HepG2 (cell line): ENCODE results near the gene NPC1. TPM values are rescaled to one million over a fixed set of nuclear protein-coding genes. Genes with fewer than 3 reads are reported as not detected.

Experiments
- ATAC-seq: fragments of 200-7000 bp; cut with Tn5 transposase; 3 replicates; pipeline ENCODE4 v1.9.1; 2020; ENCODE audit warnings: mild to moderate bottlenecking, moderate library complexity
- BruUV-seq: library from RNA; stranded (reverse); fragments of 400-500 nt; replicated peaks from 2 replicates; lab custom pipeline; 2021; lab: Mats Ljungman, UMichigan
- CTCF ChIA-PET: fragments of 300-600 bp; formaldehyde crosslinking; extraction: SDS; loops from one replicate; lab custom pipeline; 2021; ENCODE audit warnings: low total read pairs, inconsistent platforms, low intra/inter-chr PET ratio; lab: Yijun Ruan, JAX
- POLR2A ChIA-PET: fragments of 350-600 bp; sonication (Branson Sonifier 250); formaldehyde crosslinking; loops from one replicate; lab custom pipeline; 2020; ENCODE audit warnings: antibody characterized with exemption, inconsistent platforms; lab: Yijun Ruan, JAX
- DNase-seq: peaks from one replicate; pipeline ENCODE4 v3.0.0-alpha.2; 2015; ENCODE audit warnings: low spot score
- FAIRE-seq: peaks from 3 replicates; lab custom pipeline; 2011; peaks lifted over from hg19 to GRCh38; lab: Jason Lieb, UNC
- H2AFZ ChIP-seq: one replicate; pipeline ENCODE4 v1.6.1; 2011; ENCODE audit warnings: low read length, inconsistent platforms
- H3K27ac ChIP-seq: fragments of 300-600 bp; 3 replicates; pipeline ENCODE4 v1.8.0; 2011; ENCODE audit warnings: mixed run types, mild to moderate bottlenecking, mixed read lengths, low read length, inconsistent platforms; ENCODE audit not compliant: insufficient read depth; ENCODE audit errors: extremely low read length
- H3K27me3 ChIP-seq, 2 experiments: fragments of 200-600 bp in 1 of 2; 2 replicates in 1 of 2; 3 replicates in 1 of 2; pipeline versions ENCODE4 v1.6.0 to v1.8.0; 2011; ENCODE audit warnings: low read length in 2 of 2, mild to moderate bottlenecking in 2 of 2, moderate library complexity in 2 of 2, inconsistent platforms in 1 of 2; ENCODE audit not compliant: insufficient read depth in 2 of 2, control insufficient read depth in 1 of 2
- H3K36me3 ChIP-seq, 2 experiments: fragments of 200-600 bp in 1 of 2; replicated peaks in 1 of 2; 2 replicates in 1 of 2; 3 replicates in 1 of 2; pipeline versions ENCODE4 v1.5.1 to v1.8.0; 2011; ENCODE audit warnings: low read length in 2 of 2, inconsistent platforms in 1 of 2; ENCODE audit not compliant: insufficient read depth in 2 of 2, control insufficient read depth in 1 of 2
- H3K4me1 ChIP-seq: 2 replicates; pipeline ENCODE4 v1.5.1; 2012; ENCODE audit warnings: low read length, inconsistent platforms; ENCODE audit not compliant: insufficient read depth
- H3K4me2 ChIP-seq: 2 replicates; pipeline ENCODE4 v1.6.0; 2011; ENCODE audit warnings: low read depth, low read length, inconsistent platforms
- H3K4me3 ChIP-seq, 3 experiments: fragments of 200-600 bp in 1 of 3; sonication (generic), shearing (Covaris generic) in 1 of 3; replicated peaks in 1 of 3; 2 replicates each; pipeline ENCODE4 v1.5.1; 2011 to 2016; ENCODE audit warnings: low read length in 3 of 3, inconsistent platforms in 2 of 3, low read depth in 2 of 3, mild to moderate bottlenecking in 2 of 3, control low read depth in 1 of 3, mixed read lengths in 1 of 3; ENCODE audit not compliant: insufficient read depth in 1 of 3
- H3K79me2 ChIP-seq: one replicate; pipeline ENCODE4 v1.6.1; 2011; ENCODE audit warnings: low read length, inconsistent platforms; ENCODE audit not compliant: insufficient read depth
- H3K9ac ChIP-seq: 2 replicates; pipeline ENCODE4 v1.6.0; 2011; ENCODE audit warnings: mild to moderate bottlenecking, low read depth, low read length, inconsistent platforms; ENCODE audit not compliant: insufficient read depth
- H3K9me3 ChIP-seq: 2 replicates; pipeline ENCODE4 v1.5.1; 2012; ENCODE audit warnings: mild to moderate bottlenecking, low read length
- H4K20me1 ChIP-seq: 2 replicates; pipeline ENCODE4 v1.6.0; 2011; ENCODE audit warnings: inconsistent platforms, mild to moderate bottlenecking, low read length, moderate library complexity; ENCODE audit not compliant: insufficient read depth
- BCL6 ChIP-seq: IDR thresholded peaks from 2 replicates; pipeline ENCODE4 v1.6.1; 2016; ENCODE audit warnings: missing genetic modification reagents, missing compliant biosample characterization
- CHD4 ChIP-seq: fragments of 200-600 bp; sonication (generic); IDR thresholded peaks from 2 replicates; pipeline ENCODE4 v1.7.0; 2017; ENCODE audit warnings: mild to moderate bottlenecking, low read length, borderline replicate concordance
- CREM ChIP-seq, 2 experiments: sonication (generic) in 1 of 2; formaldehyde crosslinking in 1 of 2; IDR thresholded peaks; 2 replicates each; pipeline versions ENCODE4 v1.4.0 to v1.6.1; 2016 to 2020; ENCODE audit warnings: antibody characterized with exemption in 1 of 2, mild to moderate bottlenecking in 1 of 2, missing genetic modification reagents in 1 of 2
- EP300 ChIP-seq, 3 experiments: sonication (generic) in 1 of 3; formaldehyde crosslinking in 1 of 3; IDR thresholded peaks; 2 replicates each; pipeline versions ENCODE4 v1.5.1 to v1.6.1; 2011 to 2020; ENCODE audit warnings: low read depth in 2 of 3, low read length in 2 of 3, borderline replicate concordance in 1 of 3, improper control_type of control experiment in 1 of 3, mild to moderate bottlenecking in 1 of 3, missing genetic modification reagents in 1 of 3, moderate library complexity in 1 of 3
- IRF2 ChIP-seq: IDR thresholded peaks from 2 replicates; pipeline ENCODE4 v1.6.1; 2018; ENCODE audit warnings: missing genetic modification reagents, missing compliant biosample characterization
- PHF21A ChIP-seq: sonication (generic); formaldehyde crosslinking; IDR thresholded peaks from 2 replicates; pipeline ENCODE4 v1.5.0; 2020; ENCODE audit warnings: mild to moderate bottlenecking, missing genetic modification reagents
- RFXANK ChIP-seq: IDR thresholded peaks from 2 replicates; pipeline ENCODE4 v1.6.1; 2016
- RXRA ChIP-seq: sonication (generic); formaldehyde crosslinking; IDR thresholded peaks from 2 replicates; pipeline ENCODE4 v1.5.1; 2020; ENCODE audit warnings: missing genetic modification reagents
- TCF7L2 ChIP-seq: IDR thresholded peaks from 2 replicates; pipeline ENCODE4 v1.6.1; 2011; ENCODE audit warnings: mild to moderate bottlenecking, low read depth, low read length, moderate library complexity
- WGBS: methylation state at CpG from one replicate; pipeline ENCODE4 v1.1.6; 2017; ENCODE audit warnings: low lambda C conversion rate; 5-methylcytosine and 5-hydroxymethylcytosine counted together
- in situ Hi-C: cut with HindIII; loops from 2 replicates; pipeline ENCODE4 v1.10.0; 2017; ENCODE audit warnings: low pct_unique_long_range_greater_than_20kb; ENCODE audit not compliant: extremely low pct_ligation_motif_present
- intact Hi-C: fragments of 100-400 bp; cut with micrococcal nuclease; formaldehyde crosslinking; loops from one replicate; pipeline ENCODE4 v1.10.0; 2022; ENCODE audit not compliant: unreplicated experiment
- polyA plus RNA-seq, 8 experiments: library from polyadenylated mRNA; depleted of rRNA in 3 of 8; stranded (reverse) in 7 of 8; unstranded in 1 of 8; fragments of >200 nt; fragmentation: Illumina TruSeq in 4 of 8; extraction: Trizol in 4 of 8; gene quantifications; 2 replicates each; pipeline versions ENCODE4 v1.2.1 to v1.2.3, GENCODE V29; 2011 to 2016; ENCODE audit warnings: low read depth in 4 of 8, missing spikeins in 1 of 8, mixed read lengths in 1 of 8; ENCODE audit not compliant: insufficient read depth in 1 of 8
- total RNA-seq, 5 experiments: library from RNA; depleted of rRNA; stranded (reverse); fragments of >200 nt; fragmentation: Illumina TruSeq; extraction: Trizol; gene quantifications; 2 replicates each; pipeline ENCODE4 v1.2.3, GENCODE V29; 2016; ENCODE audit warnings: low read depth in 1 of 5
- TF ChIP-seq, protein P1 (sequence below): sonication (generic); formaldehyde crosslinking; IDR thresholded peaks from 2 replicates; pipeline ENCODE4 v1.4.0; 2020; ENCODE audit warnings: missing genetic modification reagents, borderline replicate concordance
- TF ChIP-seq, protein P2 (sequence below): sonication (generic); formaldehyde crosslinking; IDR thresholded peaks from 2 replicates; pipeline ENCODE4 v1.8.0; 2022; ENCODE audit warnings: mild to moderate bottlenecking, missing genetic modification reagents, borderline replicate concordance
- TF ChIP-seq, protein P3 (sequence below): sonication (generic); formaldehyde crosslinking; IDR thresholded peaks from 2 replicates; pipeline ENCODE4 v1.4.0; 2020; ENCODE audit warnings: missing genetic modification reagents
- TF ChIP-seq, protein P4 (sequence below): sonication (generic); formaldehyde crosslinking; IDR thresholded peaks from 2 replicates; pipeline ENCODE4 v1.4.0; 2020; ENCODE audit warnings: missing genetic modification reagents

Gene NPC1
- total and polyA plus RNA-seq, 2 of the 13 experiments (the other 11 are each of a cell fraction or from before 2014, with no cell fraction given): 46.5 to 114 TPM

DNA sequence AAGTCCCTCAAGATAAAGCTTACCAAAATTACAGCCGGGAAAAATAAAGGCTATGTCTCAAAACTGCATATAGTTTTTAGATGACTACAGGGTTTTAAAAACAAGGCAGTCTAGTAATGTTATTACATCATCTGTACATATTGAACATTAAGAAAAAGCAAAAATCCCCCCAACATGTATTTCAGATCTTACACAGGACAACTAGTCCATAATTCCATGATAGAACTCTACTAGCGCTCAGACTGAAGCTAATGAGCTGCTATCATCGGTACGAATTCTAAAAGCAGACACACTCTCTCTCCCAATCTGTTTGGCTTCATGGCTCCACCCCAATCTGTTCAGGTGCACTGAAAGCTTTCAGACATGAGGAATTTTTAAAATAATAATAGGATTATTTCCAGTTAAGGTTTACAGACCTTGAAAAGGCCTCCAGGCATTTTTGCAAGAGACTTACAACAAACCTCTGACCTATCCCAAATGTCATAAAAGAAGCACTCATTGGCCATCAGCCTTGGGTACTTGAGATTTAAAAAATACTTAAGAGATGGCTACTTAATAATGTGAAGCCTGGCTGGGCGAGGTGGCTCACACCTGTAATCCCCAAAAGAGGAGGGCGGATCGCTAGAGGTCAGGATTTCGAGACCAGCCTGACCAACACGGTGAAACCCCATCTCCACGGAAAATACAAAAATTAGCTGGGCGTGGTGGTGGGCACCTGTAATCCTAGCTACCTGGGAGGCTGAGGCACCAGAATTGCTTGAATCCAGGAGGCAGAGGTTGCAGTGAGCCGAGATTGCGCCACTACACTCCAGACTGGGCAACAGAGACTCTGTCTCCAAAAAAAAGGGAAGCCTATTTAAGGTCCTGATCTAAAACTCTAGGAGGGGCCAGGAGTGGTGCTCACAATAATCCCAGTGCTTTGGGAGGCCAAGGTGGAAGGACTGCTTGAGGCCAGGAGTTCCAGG, 2.0 kb downstream of the NPC1 start (continued):
- TF ChIP-seq CREM (IDR thresholded peaks at IDR 0.05) (0 out of 2 replicates have a peak, but pooled peaks have one; percentile 9), CREM (CRISPR knock-in tag; IDR thresholded peaks at IDR 0.05) (no peak), CHD4 (no peak), BCL6 (CRISPR knock-in tag) (0 out of 2 replicates have a peak, but pooled peaks have one; percentile 7), IRF2 (CRISPR knock-in tag) (0 out of 2 replicates have a peak, but pooled peaks have one; percentile 27)

DNA sequence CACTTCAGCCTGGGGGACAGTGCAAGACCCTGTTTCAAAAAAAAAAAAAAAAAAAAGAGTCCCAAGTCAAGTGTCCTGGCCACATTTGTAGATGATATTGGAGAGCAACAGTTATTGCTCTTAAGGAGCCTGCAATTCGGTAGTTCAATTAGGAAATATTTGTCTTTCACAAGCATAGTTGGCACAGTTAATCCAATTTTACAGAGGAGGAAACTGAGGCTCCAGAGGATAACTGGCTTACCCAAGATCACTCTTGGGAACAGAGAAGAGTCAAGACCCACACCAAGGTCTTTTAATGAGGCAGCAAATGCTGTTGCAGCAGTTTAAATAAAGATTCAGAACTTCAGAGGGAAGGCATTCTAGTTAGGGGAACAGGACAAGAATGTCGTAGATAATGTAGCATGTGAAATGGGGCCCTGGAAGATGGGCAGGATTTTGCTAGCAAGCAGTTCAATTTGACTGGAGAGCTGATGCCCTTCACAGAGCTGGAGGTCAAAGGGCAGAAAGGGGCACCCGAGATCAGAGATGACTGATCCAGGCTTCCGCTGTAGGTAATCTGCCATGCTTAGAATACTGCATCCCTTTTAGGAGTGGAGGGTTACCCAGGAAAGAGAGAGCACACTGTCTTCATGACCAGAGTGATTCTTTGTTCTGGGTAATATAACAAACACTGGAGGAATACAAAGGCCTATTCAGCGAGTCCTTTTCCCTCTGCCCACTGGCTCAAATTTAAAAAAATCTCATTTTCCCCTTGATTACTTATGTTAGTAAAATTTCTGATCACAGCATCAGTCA, 3.0 kb downstream of the NPC1 start:
- H4K20me1 ChIP-seq: peaks cover 36% of the 10 kb centered on the region
- intact Hi-C loops: loop anchor here (5.0 kb wide), 1 partner anchor 1641 kb away; no protein-coding TSS in a partner anchor
- H3K27ac ChIP-seq: peak overlapping the region; percentile 100
- H3K79me2 ChIP-seq: peaks cover 77% of the 10 kb centered on the region
- no peak overlapping the region for H2AFZ ChIP-seq
- POLR2A ChIA-PET: no interaction called here
- peak overlapping the region; percentile 85 to 99 (median 96); a peak in 4 of 6 replicates for H3K4me3 ChIP-seq
- H3K9me3 ChIP-seq: no peaks in the 10 kb centered on the region
- peaks cover 0 to 5% of the 10 kb centered on the region in 2 experiments; a peak in 1 of 5 replicates for H3K27me3 ChIP-seq
- H3K9ac ChIP-seq: peak overlapping the region; percentile 100
- no TSS peak for BruUV-seq
- H3K4me2 ChIP-seq: peak overlapping the region; percentile 78
- FAIRE-seq: peak; percentile 74
- peak; percentile 14 for ATAC-seq
- H3K36me3 ChIP-seq: peaks cover 10 to 31% of the 10 kb centered on the region in 2 experiments
- WGBS: 15% methylated on average over 5 of the region's 5 CpGs
- peaks cover 78% of the 10 kb centered on the region for H3K4me1 ChIP-seq
- in situ Hi-C loops: no loop called here
- DNase-seq: peak; percentile 86
- CTCF ChIA-PET: no interaction called here
- TF ChIP-seq, protein P1, sequence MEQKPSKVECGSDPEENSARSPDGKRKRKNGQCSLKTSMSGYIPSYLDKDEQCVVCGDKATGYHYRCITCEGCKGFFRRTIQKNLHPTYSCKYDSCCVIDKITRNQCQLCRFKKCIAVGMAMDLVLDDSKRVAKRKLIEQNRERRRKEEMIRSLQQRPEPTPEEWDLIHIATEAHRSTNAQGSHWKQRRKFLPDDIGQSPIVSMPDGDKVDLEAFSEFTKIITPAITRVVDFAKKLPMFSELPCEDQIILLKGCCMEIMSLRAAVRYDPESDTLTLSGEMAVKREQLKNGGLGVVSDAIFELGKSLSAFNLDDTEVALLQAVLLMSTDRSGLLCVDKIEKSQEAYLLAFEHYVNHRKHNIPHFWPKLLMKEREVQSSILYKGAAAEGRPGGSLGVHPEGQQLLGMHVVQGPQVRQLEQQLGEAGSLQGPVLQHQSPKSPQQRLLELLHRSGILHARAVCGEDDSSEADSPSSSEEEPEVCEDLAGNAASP (CRISPR knock-in tag): peak; percentile 44; the same call in 1 of the 2 replicates
- TF ChIP-seq RXRA (CRISPR knock-in tag) (peak; percentile 53; the same call in 1 of the 2 replicates), PHF21A (CRISPR knock-in tag) (peak; percentile 57; the same call in 1 of the 2 replicates), EP300 (IDR thresholded peaks at IDR 0.05; ENCODE audit: low read depth in 2 of 2, low read length in 2 of 2) (peak in 1 of 2 experiments; percentile 59; a peak in 2 of 4 replicates), EP300 (CRISPR knock-in tag; IDR thresholded peaks at IDR 0.05; ENCODE audit: borderline replicate concordance) (peak; percentile 24; the same call in 1 of the 2 replicates), RFXANK (CRISPR knock-in tag) (no peak), TCF7L2 (no peak)
- TF ChIP-seq, protein P2, sequence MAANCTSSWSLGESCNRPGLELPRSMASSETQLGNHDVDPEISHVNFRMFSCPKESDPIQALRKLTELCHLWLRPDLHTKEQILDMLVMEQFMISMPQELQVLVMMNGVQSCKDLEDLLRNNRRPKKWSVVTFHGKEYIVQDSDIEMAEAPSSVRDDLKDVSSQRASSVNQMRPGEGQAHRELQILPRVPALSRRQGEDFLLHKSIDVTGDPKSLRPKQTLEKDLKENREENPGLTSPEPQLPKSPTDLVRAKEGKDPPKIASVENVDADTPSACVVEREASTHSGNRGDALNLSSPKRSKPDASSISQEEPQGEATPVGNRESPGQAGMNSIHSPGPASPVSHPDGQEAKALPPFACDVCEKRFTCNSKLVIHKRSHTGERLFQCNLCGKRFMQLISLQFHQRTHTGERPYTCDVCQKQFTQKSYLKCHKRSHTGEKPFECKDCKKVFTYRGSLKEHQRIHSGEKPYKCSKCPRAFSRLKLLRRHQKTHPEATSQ (CRISPR knock-in tag): peak; percentile 30; the same call in 1 of the 2 replicates
- TF ChIP-seq, protein P3, sequence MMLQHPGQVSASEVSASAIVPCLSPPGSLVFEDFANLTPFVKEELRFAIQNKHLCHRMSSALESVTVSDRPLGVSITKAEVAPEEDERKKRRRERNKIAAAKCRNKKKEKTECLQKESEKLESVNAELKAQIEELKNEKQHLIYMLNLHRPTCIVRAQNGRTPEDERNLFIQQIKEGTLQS: peak; percentile 21; the same call in 1 of the 2 replicates
- TF ChIP-seq, protein P4, sequence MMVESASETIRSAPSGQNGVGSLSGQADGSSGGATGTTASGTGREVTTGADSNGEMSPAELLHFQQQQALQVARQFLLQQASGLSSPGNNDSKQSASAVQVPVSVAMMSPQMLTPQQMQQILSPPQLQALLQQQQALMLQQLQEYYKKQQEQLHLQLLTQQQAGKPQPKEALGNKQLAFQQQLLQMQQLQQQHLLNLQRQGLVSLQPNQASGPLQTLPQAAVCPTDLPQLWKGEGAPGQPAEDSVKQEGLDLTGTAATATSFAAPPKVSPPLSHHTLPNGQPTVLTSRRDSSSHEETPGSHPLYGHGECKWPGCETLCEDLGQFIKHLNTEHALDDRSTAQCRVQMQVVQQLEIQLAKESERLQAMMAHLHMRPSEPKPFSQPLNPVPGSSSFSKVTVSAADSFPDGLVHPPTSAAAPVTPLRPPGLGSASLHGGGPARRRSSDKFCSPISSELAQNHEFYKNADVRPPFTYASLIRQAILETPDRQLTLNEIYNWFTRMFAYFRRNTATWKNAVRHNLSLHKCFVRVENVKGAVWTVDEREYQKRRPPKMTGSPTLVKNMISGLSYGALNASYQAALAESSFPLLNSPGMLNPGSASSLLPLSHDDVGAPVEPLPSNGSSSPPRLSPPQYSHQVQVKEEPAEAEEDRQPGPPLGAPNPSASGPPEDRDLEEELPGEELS: peak; percentile 45; the same call in 1 of the 2 replicates
